Ishikawa (cell line): ENCODE results near the gene PLCB3.

Source experiments
- CEBPB ChIP-seq: IDR thresholded peaks from 2 replicates; pipeline ENCODE4 v1.6.1; 2012
- EP300 ChIP-seq: IDR thresholded peaks from 2 replicates; pipeline ENCODE4 v1.6.1; 2012; ENCODE audit warnings: borderline replicate concordance
- NFIC ChIP-seq: IDR thresholded peaks from 2 replicates; pipeline ENCODE4 v1.6.1; 2012
- REST ChIP-seq: IDR thresholded peaks from 2 replicates; pipeline ENCODE4 v1.6.1; 2012; ENCODE audit warnings: low read depth, mild to moderate bottlenecking
- TAF1 ChIP-seq: IDR thresholded peaks from 2 replicates; pipeline ENCODE4 v1.6.1; 2012; ENCODE audit warnings: low read depth, mild to moderate bottlenecking
- ZBTB7A ChIP-seq: IDR thresholded peaks from 2 replicates; pipeline ENCODE4 v1.6.1; 2012; ENCODE audit warnings: low read depth
- TF ChIP-seq, protein P1 (sequence below): IDR thresholded peaks from 2 replicates; pipeline ENCODE4 v1.6.1; 2012
- TF ChIP-seq, protein P2 (sequence below): IDR thresholded peaks from 2 replicates; pipeline ENCODE4 v1.6.1; 2012

DNA sequence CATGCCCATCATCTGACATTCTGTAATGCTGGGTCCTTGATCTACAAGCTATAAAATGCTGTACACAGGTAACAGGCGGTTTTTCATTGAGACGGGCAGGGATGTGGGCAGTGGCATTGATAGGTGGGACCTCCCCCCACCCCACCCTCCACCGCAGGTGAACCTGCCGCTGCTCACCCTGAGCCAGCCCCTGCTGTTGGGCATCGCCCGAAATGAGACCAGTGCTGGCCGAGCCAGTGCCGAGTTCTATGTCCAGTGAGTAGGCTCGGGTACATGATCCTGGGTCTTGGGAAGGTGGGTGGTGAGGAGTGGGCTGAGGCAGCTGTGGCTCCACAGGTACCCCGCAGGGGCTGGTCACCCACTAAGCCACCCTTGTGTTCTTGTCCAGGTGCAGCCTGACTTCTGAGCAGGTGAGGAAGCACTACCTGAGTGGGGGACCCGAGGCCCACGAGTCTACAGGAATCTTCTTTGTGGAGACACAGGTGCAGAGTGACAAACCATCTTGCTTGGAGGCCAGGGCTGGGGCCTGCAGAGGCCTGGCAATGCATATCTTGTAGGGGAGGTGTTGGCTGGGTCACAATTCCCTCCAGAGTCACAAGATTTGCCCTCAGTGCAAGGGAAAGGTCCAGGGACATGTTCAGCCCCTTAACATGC, 22.1 kb upstream of the PLCB3 start:
- TF ChIP-seq TAF1, result no peak
- no peak for TF ChIP-seq EP300
- TF ChIP-seq CEBPB, result no peak
- no peak for TF ChIP-seq REST
- TF ChIP-seq, protein P1, sequence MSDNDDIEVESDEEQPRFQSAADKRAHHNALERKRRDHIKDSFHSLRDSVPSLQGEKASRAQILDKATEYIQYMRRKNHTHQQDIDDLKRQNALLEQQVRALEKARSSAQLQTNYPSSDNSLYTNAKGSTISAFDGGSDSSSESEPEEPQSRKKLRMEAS, result no peak
- TF ChIP-seq NFIC, result no peak
- no peak for TF ChIP-seq ZBTB7A
- TF ChIP-seq, protein P2, sequence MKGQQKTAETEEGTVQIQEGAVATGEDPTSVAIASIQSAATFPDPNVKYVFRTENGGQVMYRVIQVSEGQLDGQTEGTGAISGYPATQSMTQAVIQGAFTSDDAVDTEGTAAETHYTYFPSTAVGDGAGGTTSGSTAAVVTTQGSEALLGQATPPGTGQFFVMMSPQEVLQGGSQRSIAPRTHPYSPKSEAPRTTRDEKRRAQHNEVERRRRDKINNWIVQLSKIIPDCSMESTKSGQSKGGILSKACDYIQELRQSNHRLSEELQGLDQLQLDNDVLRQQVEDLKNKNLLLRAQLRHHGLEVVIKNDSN, result no peak
